ENCODE data around the gene BAHCC1. TPM values are rescaled to one million over a fixed set of nuclear protein-coding genes. Genes with fewer than 3 reads are reported as not detected.
A peak's percentile ranks its signal among the peaks of the same experiment; 100 is the strongest.

The BAHCC1 gene
- total RNA-seq, 2 experiments from 2014 or later, result 0.20 to 0.41 TPM

GRCh38 chr17:81398832-81399411 is 3.7 kb downstream of the BAHCC1 start:
- H3K27me3 Mint-ChIP-seq, result peaks cover 66% of the 10 kb centered on the region
- no peak overlapping the region for H3K27ac ChIP-seq (ENCODE audit: low read depth in 1 of 2, low read length in 2 of 2)
- H3K36me3 Mint-ChIP-seq (ENCODE audit: low read depth), result peaks cover 4% of the 10 kb centered on the region
- H3K36me3 ChIP-seq (ENCODE audit: insufficient read depth, low read length), result no peaks in the 10 kb centered on the region
- DNase-seq (peak in 2 of 14 experiments; percentile 48), ATAC-seq (ENCODE audit: poor library complexity) (no peak)
- peak overlapping the region; percentile 43 for H3K27ac Mint-ChIP-seq
- peaks cover 0 to 43% of the 10 kb centered on the region in 2 experiments for H3K9me3 ChIP-seq (ENCODE audit: control insufficient read depth in 1 of 2, insufficient read depth in 1 of 2, low read length in 2 of 2)
- H3K4me3 ChIP-seq (ENCODE audit: low read length), result peak overlapping the region; percentile 6
- no peak for TF ChIP-seq CTCF (IDR thresholded peaks at IDR 0.05)
- peaks cover 33% of the 10 kb centered on the region for H3K4me1 Mint-ChIP-seq (ENCODE audit: low read depth)
- peak overlapping the region; percentile 94 for H3K4me3 Mint-ChIP-seq
- peaks cover 73 to 82% of the 10 kb centered on the region in 2 experiments for H3K27me3 ChIP-seq (ENCODE audit: control insufficient read depth in 1 of 2, insufficient read depth in 2 of 2, low read length in 2 of 2)
- peaks cover 57% of the 10 kb centered on the region for H3K4me1 ChIP-seq (ENCODE audit: insufficient read depth, low read length)
- intact Hi-C loops (cut with DNase I, micrococcal nuclease), result loop anchor here (5.0 kb wide), 2 partner anchors 108 to 1602 kb away; partner anchors contain the start of gene CBX8 (in 1 of the 2)
- no peaks in the 10 kb centered on the region for H3K9me3 Mint-ChIP-seq
- ChIA-PET POLR2A (interaction anchor here (4.0 kb wide), 1 partner anchor 114 kb away, joined by 15 read pairs; the partner anchor contains the start of gene ACTG1), CTCF (interaction anchor here (0.7 kb wide), 1 partner anchor 107 kb away, joined by 3 read pairs; no protein-coding TSS in a partner anchor)

GRCh38 chr17:81399481-81400153 is 4.4 kb downstream of the BAHCC1 start:
- CTCF ChIA-PET, result interaction anchor here (0.7 kb wide), 1 partner anchor 108 kb away, joined by 3 read pairs; no protein-coding TSS in a partner anchor
- H3K4me1 Mint-ChIP-seq (ENCODE audit: low read depth), result peaks cover 26% of the 10 kb centered on the region

More at GRCh38 chr17:81399481-81400153, 4.4 kb downstream of the BAHCC1 start:
- Mint-ChIP-seq H3K36me3 (ENCODE audit: low read depth) (peaks cover 4% of the 10 kb centered on the region), H3K27me3 (peaks cover 66% of the 10 kb centered on the region), H3K4me3 (peak overlapping the region; percentile 92), H3K9me3 (no peaks in the 10 kb centered on the region), H3K27ac (peak overlapping the region; percentile 69)
- no peak for TF ChIP-seq CTCF (IDR thresholded peaks at IDR 0.05)
- DNase-seq, result peak in 3 of 14 experiments; percentile 25 to 58 (median 30)
- peaks cover 0 to 40% of the 10 kb centered on the region in 2 experiments for H3K9me3 ChIP-seq (ENCODE audit: control insufficient read depth in 1 of 2, insufficient read depth in 1 of 2, low read length in 2 of 2)
- no peak overlapping the region for H3K27ac ChIP-seq (ENCODE audit: low read depth in 1 of 2, low read length in 2 of 2)
- peaks cover 51% of the 10 kb centered on the region for H3K4me1 ChIP-seq (ENCODE audit: insufficient read depth, low read length)
- ATAC-seq (ENCODE audit: poor library complexity), result no peak
- H3K27me3 ChIP-seq (ENCODE audit: control insufficient read depth in 1 of 2, insufficient read depth in 2 of 2, low read length in 2 of 2), result peaks cover 66 to 82% of the 10 kb centered on the region in 2 experiments
- no peaks in the 10 kb centered on the region for H3K36me3 ChIP-seq (ENCODE audit: insufficient read depth, low read length)
- H3K4me3 ChIP-seq (ENCODE audit: low read length), result peak overlapping the region; percentile 38
- POLR2A ChIA-PET, result interaction anchor here (4.0 kb wide), 1 partner anchor 113 kb away, joined by 15 read pairs; the partner anchor contains the start of gene ACTG1
- intact Hi-C loops (cut with DNase I, micrococcal nuclease), result loop anchor here (5.0 kb wide), 3 partner anchors 107 to 1602 kb away; partner anchors contain the start of gene CBX8 (in 1 of the 2)

All from CD4-positive, alpha-beta T cell (primary cell).